HEK293T (cell line): ENCODE results near the gene CUBN.

Source experiments
- ARNT ChIP-seq: fragments of 450-650 bp; IDR thresholded peaks from 2 replicates; pipeline ENCODE4 v1.6.1; 2017; ENCODE audit warnings: mild to moderate bottlenecking
- BHLHE40 ChIP-seq: fragments of 450-650 bp; IDR thresholded peaks from 2 replicates; pipeline ENCODE4 v1.6.1; 2016; ENCODE audit warnings: mild to moderate bottlenecking, moderate library complexity, borderline replicate concordance
- CTBP1 ChIP-seq: fragments of 450-650 bp; IDR thresholded peaks from 2 replicates; pipeline ENCODE4 v1.6.1; 2016; ENCODE audit warnings: borderline replicate concordance
- ELF4 ChIP-seq: fragments of 450-650 bp; IDR thresholded peaks from 2 replicates; pipeline ENCODE4 v1.6.1; 2017; ENCODE audit warnings: antibody characterized with exemption
- FOXA1 ChIP-seq: fragments of 450-650 bp; IDR thresholded peaks from 2 replicates; pipeline ENCODE4 v1.6.1; 2016; ENCODE audit warnings: mild to moderate bottlenecking
- FOXK2 ChIP-seq: fragments of 450-650 bp; IDR thresholded peaks from 2 replicates; pipeline ENCODE4 v1.6.1; 2016; ENCODE audit warnings: mild to moderate bottlenecking
- FOXM1 ChIP-seq: fragments of 450-650 bp; IDR thresholded peaks from 2 replicates; pipeline ENCODE4 v1.6.1; 2017; ENCODE audit warnings: mild to moderate bottlenecking, borderline replicate concordance
- HDGF ChIP-seq: fragments of 450-650 bp; IDR thresholded peaks from 2 replicates; pipeline ENCODE4 v1.6.1; 2017; ENCODE audit warnings: antibody characterized with exemption, borderline replicate concordance
- NFRKB ChIP-seq: fragments of 450-650 bp; IDR thresholded peaks from 2 replicates; pipeline ENCODE4 v1.6.1; 2016; ENCODE audit warnings: mild to moderate bottlenecking, moderate library complexity
- PKNOX1 ChIP-seq: fragments of 450-650 bp; IDR thresholded peaks from 2 replicates; pipeline ENCODE4 v1.6.1; 2016
- SP1 ChIP-seq: fragments of 450-650 bp; IDR thresholded peaks from 2 replicates; pipeline ENCODE4 v1.6.1; 2017
- SUZ12 ChIP-seq: fragments of 450-650 bp; IDR thresholded peaks from 2 replicates; pipeline ENCODE4 v1.6.1; 2016; ENCODE audit warnings: mild to moderate bottlenecking
- TARDBP ChIP-seq: fragments of 450-650 bp; IDR thresholded peaks from 2 replicates; pipeline ENCODE4 v1.6.1; 2016

DNA sequence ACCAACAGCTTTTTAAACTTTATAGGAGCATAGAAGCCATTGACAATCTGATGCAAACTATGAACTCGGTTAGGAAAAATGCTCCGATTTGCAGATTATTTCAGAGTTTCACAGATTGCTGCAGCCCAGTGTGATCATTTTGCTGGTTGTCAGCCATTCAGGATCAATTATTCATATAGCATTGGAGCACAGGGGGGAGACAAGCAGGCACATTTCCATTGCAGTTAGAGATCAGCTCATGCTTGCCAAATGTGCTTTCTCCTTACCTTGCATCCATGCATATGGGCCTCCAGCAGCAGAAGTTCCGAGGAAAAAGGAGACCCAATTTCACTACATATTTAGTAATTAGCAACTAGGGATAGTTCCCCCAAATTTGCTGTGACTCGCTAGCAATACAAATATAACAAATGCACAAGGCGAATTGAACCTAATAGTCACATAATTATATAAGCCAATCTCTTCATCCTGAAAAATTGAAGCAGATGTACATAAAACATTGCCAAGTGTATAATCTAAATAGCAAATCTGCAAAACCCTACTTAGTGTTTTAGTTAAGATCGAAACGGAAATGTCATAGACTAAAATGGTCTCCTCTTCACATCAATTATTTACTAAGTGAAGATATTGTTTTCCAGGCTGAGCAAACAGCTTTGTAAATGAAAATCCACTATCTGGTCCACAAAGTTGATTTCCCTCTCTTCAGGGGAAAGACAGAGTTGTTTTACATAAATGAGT, 262.9 kb downstream of the CUBN start:
- TF ChIP-seq SP1 = no peak
- TF ChIP-seq TARDBP = no peak
- no peak for TF ChIP-seq FOXA1
- no peak for TF ChIP-seq FOXM1
- TF ChIP-seq SUZ12 = no peak
- TF ChIP-seq PKNOX1 = no peak
- TF ChIP-seq BHLHE40 = no peak
- no peak for TF ChIP-seq FOXK2
- TF ChIP-seq CTBP1 = no peak
- no peak for TF ChIP-seq ARNT
- no peak for TF ChIP-seq NFRKB
- TF ChIP-seq ELF4 = no peak
- no peak for TF ChIP-seq HDGF
